ENCODE results near the gene SORBS2. TPM values are rescaled to one million over a fixed set of nuclear protein-coding genes. Genes with fewer than 3 reads are reported as not detected.

Gene SORBS2
- total RNA-seq, 2 donors from 2014 or later: 7.0 to 13.8 TPM

- H3K9ac ChIP-seq (ENCODE audit: extremely low read depth, low read length, poor library complexity, severe bottlenecking): no peak overlapping the region
- no peak overlapping the region for H3K4me3 Mint-ChIP-seq
- H3K27me3 Mint-ChIP-seq (ENCODE audit: insufficient read depth): no peaks in the 10 kb centered on the region
- H3K9me3 Mint-ChIP-seq: no peaks in the 10 kb centered on the region
- DNase-seq: no peak
- 91 to 96% methylated on average over 6 to 10 of the region's 11 CpGs for WGBS, 2 experiments (ENCODE audit: insufficient coverage in 1 of 2, insufficient read length in 1 of 2)
- no peak overlapping the region for H3K4me3 ChIP-seq (ENCODE audit: low read length)
- H3K36me3 Mint-ChIP-seq (ENCODE audit: low read depth): no peaks in the 10 kb centered on the region
- no peak overlapping the region for H3K27ac Mint-ChIP-seq
- no peaks in the 10 kb centered on the region for H3K27me3 ChIP-seq (ENCODE audit: control insufficient read depth, insufficient read depth, low read length, poor library complexity, severe bottlenecking)
- TF ChIP-seq CTCF (conservative IDR thresholded peaks at IDR 0.05): no peak
- peak overlapping the region; percentile 71 for H3K27ac ChIP-seq (ENCODE audit: low read depth, low read length)
- no peaks in the 10 kb centered on the region for H3K4me1 ChIP-seq (ENCODE audit: control insufficient read depth, insufficient read depth, low read length)
- H3K36me3 ChIP-seq (ENCODE audit: control insufficient read depth, insufficient read depth, low read length): no peaks in the 10 kb centered on the region
- H3K4me1 Mint-ChIP-seq: no peaks in the 10 kb centered on the region
- H3K9me3 ChIP-seq (ENCODE audit: control insufficient read depth, low read length): no peaks in the 10 kb centered on the region
These were observed 19.4 kb downstream of the SORBS2 start for GRCh38 chr4:185792384-185793115.

GRCh38 chr4:185787926-185788679 lies 23.9 kb downstream of the SORBS2 start:
- H3K36me3 Mint-ChIP-seq (ENCODE audit: low read depth): no peaks in the 10 kb centered on the region
- H3K4me3 ChIP-seq (ENCODE audit: low read length): no peak overlapping the region
- H3K9me3 Mint-ChIP-seq: no peaks in the 10 kb centered on the region
- H3K27ac Mint-ChIP-seq: no peak overlapping the region
- H3K4me3 Mint-ChIP-seq: no peak overlapping the region
- no peaks in the 10 kb centered on the region for H3K9me3 ChIP-seq (ENCODE audit: control insufficient read depth, low read length)
- no peak overlapping the region for H3K27ac ChIP-seq (ENCODE audit: low read depth, low read length)
- no peaks in the 10 kb centered on the region for H3K27me3 ChIP-seq (ENCODE audit: control insufficient read depth, insufficient read depth, low read length, poor library complexity, severe bottlenecking)
- no peak for DNase-seq
- no peak overlapping the region for H3K9ac ChIP-seq (ENCODE audit: extremely low read depth, low read length, poor library complexity, severe bottlenecking)
- peaks cover 2% of the 10 kb centered on the region for H3K27me3 Mint-ChIP-seq (ENCODE audit: insufficient read depth)
- peaks cover 7% of the 10 kb centered on the region for H3K4me1 Mint-ChIP-seq
- WGBS, 2 experiments (ENCODE audit: insufficient coverage in 1 of 2, insufficient read length in 1 of 2): 91 to 100% methylated on average over 6 to 16 of the region's 16 CpGs
- H3K4me1 ChIP-seq (ENCODE audit: control insufficient read depth, insufficient read depth, low read length): no peaks in the 10 kb centered on the region
- no peaks in the 10 kb centered on the region for H3K36me3 ChIP-seq (ENCODE audit: control insufficient read depth, insufficient read depth, low read length)
- no peak for TF ChIP-seq CTCF (conservative IDR thresholded peaks at IDR 0.05)

- no peaks in the 10 kb centered on the region for H3K36me3 ChIP-seq (ENCODE audit: control insufficient read depth, insufficient read depth, low read length)
- H3K4me1 Mint-ChIP-seq: peaks cover 7% of the 10 kb centered on the region
- no peaks in the 10 kb centered on the region for H3K27me3 ChIP-seq (ENCODE audit: control insufficient read depth, insufficient read depth, low read length, poor library complexity, severe bottlenecking)
- H3K4me1 ChIP-seq (ENCODE audit: control insufficient read depth, insufficient read depth, low read length): no peaks in the 10 kb centered on the region
- no peaks in the 10 kb centered on the region for H3K36me3 Mint-ChIP-seq (ENCODE audit: low read depth)
- no peak for DNase-seq
- no peaks in the 10 kb centered on the region for H3K9me3 ChIP-seq (ENCODE audit: control insufficient read depth, low read length)
- no peak overlapping the region for H3K27ac Mint-ChIP-seq
- H3K27me3 Mint-ChIP-seq (ENCODE audit: insufficient read depth): peaks cover 2% of the 10 kb centered on the region
- 84 to 91% methylated on average over 6 of the region's 6 CpGs for WGBS, 2 experiments (ENCODE audit: insufficient coverage in 1 of 2, insufficient read length in 1 of 2)
- no peak for TF ChIP-seq CTCF (conservative IDR thresholded peaks at IDR 0.05)
- H3K4me3 ChIP-seq (ENCODE audit: low read length): no peak overlapping the region
- H3K9ac ChIP-seq (ENCODE audit: extremely low read depth, low read length, poor library complexity, severe bottlenecking): no peak overlapping the region
- no peak overlapping the region for H3K4me3 Mint-ChIP-seq
- H3K9me3 Mint-ChIP-seq: no peaks in the 10 kb centered on the region
- no peak overlapping the region for H3K27ac ChIP-seq (ENCODE audit: low read depth, low read length)
These were observed 25.6 kb downstream of the SORBS2 start for GRCh38 chr4:185786422-185786821.

All from endodermal cell (in vitro differentiated cells).